SJCRH30 (cell line): Measurements from ENCODE around the gene CHAD. TPM values are rescaled to one million over a fixed set of nuclear protein-coding genes. Genes with fewer than 3 reads are reported as not detected.
A peak's percentile ranks its signal among the peaks of the same experiment; 100 is the strongest.
"Not testable (repeated sequence)": the region's sequence is repeated elsewhere in the genome, so short reads cannot be mapped to it uniquely, and the experiment has no call there.

Source experiments
- DNase-seq, 2 experiments: peaks; one replicate each; pipeline ENCODE4 v3.0.0-alpha.2; 2015 to 2020
- H3K27ac ChIP-seq: fragments of 250-450 bp; sonication (Bioruptor Pico); 2 replicates; pipeline ENCODE4 v1.5.1; 2020; ENCODE audit warnings: mild to moderate bottlenecking, moderate library complexity
- H3K27me3 ChIP-seq: fragments of 250-450 bp; sonication (Bioruptor Pico); 2 replicates; pipeline ENCODE4 v1.5.1; 2020; ENCODE audit warnings: mild to moderate bottlenecking, moderate library complexity
- H3K36me3 ChIP-seq: fragments of 250-450 bp; sonication (Bioruptor Pico); 2 replicates; pipeline ENCODE4 v1.5.1; 2020; ENCODE audit warnings: mild to moderate bottlenecking, moderate library complexity
- H3K4me1 ChIP-seq: fragments of 250-450 bp; sonication (Bioruptor Pico); 2 replicates; pipeline ENCODE4 v1.5.1; 2020; ENCODE audit warnings: mild to moderate bottlenecking, moderate library complexity
- H3K4me3 ChIP-seq: fragments of 250-450 bp; sonication (Bioruptor Pico); 2 replicates; pipeline ENCODE4 v1.5.1; 2020; ENCODE audit warnings: mild to moderate bottlenecking, moderate library complexity
- H3K9me3 ChIP-seq: fragments of 250-450 bp; sonication (Bioruptor Pico); replicated peaks from 2 replicates; pipeline ENCODE4 v1.5.1; 2020; ENCODE audit warnings: mild to moderate bottlenecking, moderate library complexity
- total RNA-seq: library from RNA; depleted of rRNA; stranded (reverse); fragments of >200 nt; shearing (Covaris generic); gene quantifications from 2 replicates; pipeline ENCODE4 v1.2.3, GENCODE V29; 2014

Gene CHAD
- total RNA-seq, 1 experiment from 2014 or later = not detected

GRCh38 chr17:50482110-50482509 is 13.4 kb upstream of the CHAD start:
- DNase-seq = no peak
- no peak overlapping the region for H3K27ac ChIP-seq
- no peaks in the 10 kb centered on the region for H3K27me3 ChIP-seq
- H3K36me3 ChIP-seq = no peaks in the 10 kb centered on the region
- peaks cover 3% of the 10 kb centered on the region; the same call in 1 of the 2 replicates for H3K4me1 ChIP-seq
- no peak overlapping the region for H3K4me3 ChIP-seq
- H3K9me3 ChIP-seq = no peaks in the 10 kb centered on the region

GRCh38 chr17:50481648-50482047 is 13.0 kb upstream of the CHAD start:
- Histone ChIP-seq H3K36me3 (no peaks in the 10 kb centered on the region), H3K27ac (no peak overlapping the region), H3K27me3 (no peaks in the 10 kb centered on the region)

GRCh38 chr17:50480854-50481490 is 12.3 kb upstream of the CHAD start:
- no peak overlapping the region for H3K4me3 ChIP-seq

More at GRCh38 chr17:50481648-50482047, 13.0 kb upstream of the CHAD start:
- DNase-seq = no peak
- Histone ChIP-seq H3K4me1 (peaks cover 3% of the 10 kb centered on the region; the same call in 1 of the 2 replicates), H3K9me3 (no peaks in the 10 kb centered on the region), H3K4me3 (no peak overlapping the region)

GRCh38 chr17:50480142-50480764 is 11.6 kb upstream of the CHAD start:
- peaks cover 3% of the 10 kb centered on the region; the same call in 1 of the 2 replicates for H3K4me1 ChIP-seq
- no peaks in the 10 kb centered on the region for H3K36me3 ChIP-seq
- no peak overlapping the region for H3K27ac ChIP-seq
- no peak overlapping the region for H3K4me3 ChIP-seq
- H3K27me3 ChIP-seq = no peaks in the 10 kb centered on the region
- no peaks in the 10 kb centered on the region for H3K9me3 ChIP-seq
- no peak for DNase-seq

More at GRCh38 chr17:50480854-50481490, 12.3 kb upstream of the CHAD start:
- no peaks in the 10 kb centered on the region for H3K9me3 ChIP-seq
- no peaks in the 10 kb centered on the region for H3K36me3 ChIP-seq
- DNase-seq = no peak
- H3K27ac ChIP-seq = no peak overlapping the region
- no peaks in the 10 kb centered on the region for H3K27me3 ChIP-seq
- H3K4me1 ChIP-seq = peaks cover 3% of the 10 kb centered on the region; the same call in 1 of the 2 replicates

- Histone ChIP-seq H3K4me3 (peak overlapping the region; percentile 69), H3K27me3 (no peaks in the 10 kb centered on the region), H3K4me1 (peaks cover 3% of the 10 kb centered on the region; the same call in 1 of the 2 replicates), H3K27ac (no peak overlapping the region), H3K9me3 (no peaks in the 10 kb centered on the region), H3K36me3 (no peaks in the 10 kb centered on the region)
- peak; percentile 82 to 83 for DNase-seq
Observed at GRCh38 chr17:50479522-50480141, 11.0 kb upstream of the CHAD start.

GRCh38 chr17:50478391-50479381 is 10.0 kb upstream of the CHAD start, which contains the start of gene RSAD1:
TSS of gene RSAD1 (plus strand) at chr17:50478860. CDS start at chr17:50478885, 25 bp downstream.
- no peaks in the 10 kb centered on the region for H3K27me3 ChIP-seq

GRCh38 chr17:50477976-50478375 is 9.3 kb upstream of the CHAD start:
- Histone ChIP-seq H3K9me3 (no peaks in the 10 kb centered on the region), H3K27ac (peak overlapping the region; percentile 16; the same call in 1 of the 2 replicates), H3K36me3 (no peaks in the 10 kb centered on the region), H3K4me3 (peak overlapping the region; percentile 69), H3K27me3 (no peaks in the 10 kb centered on the region), H3K4me1 (peaks cover 3% of the 10 kb centered on the region; the same call in 1 of the 2 replicates)
- DNase-seq = no peak

More at GRCh38 chr17:50478391-50479381, 10.0 kb upstream of the CHAD start, which contains the start of gene RSAD1:
- H3K36me3 ChIP-seq = no peaks in the 10 kb centered on the region
- DNase-seq = peak; percentile 83 to 90
- no peaks in the 10 kb centered on the region for H3K9me3 ChIP-seq
- H3K27ac ChIP-seq = peak within 1 kb of the TSS; percentile 21
- H3K4me3 ChIP-seq = peak within 1 kb of the TSS; percentile 69
- H3K4me1 ChIP-seq = peaks cover 3% of the 10 kb centered on the region; the same call in 1 of the 2 replicates

- H3K4me1 ChIP-seq = peaks cover 3% of the 10 kb centered on the region; the same call in 1 of the 2 replicates
- H3K9me3 ChIP-seq = no peaks in the 10 kb centered on the region
- H3K27ac ChIP-seq = no peak overlapping the region
- H3K4me3 ChIP-seq = no peak overlapping the region
- H3K36me3 ChIP-seq = no peaks in the 10 kb centered on the region
- DNase-seq = no peak
- H3K27me3 ChIP-seq = no peaks in the 10 kb centered on the region
Observed at GRCh38 chr17:50476545-50477315, 8.1 kb upstream of the CHAD start.

- H3K9me3 ChIP-seq, H3K36me3 ChIP-seq, DNase-seq, H3K4me3 ChIP-seq, H3K27ac ChIP-seq, H3K27me3 ChIP-seq, H3K4me1 ChIP-seq: not testable (repeated sequence)
Observed at GRCh38 chr17:50475775-50476544, 7.3 kb upstream of the CHAD start.

- H3K27ac ChIP-seq = no peak overlapping the region
- no peaks in the 10 kb centered on the region for H3K36me3 ChIP-seq
- no peaks in the 10 kb centered on the region for H3K9me3 ChIP-seq
- H3K27me3 ChIP-seq = no peaks in the 10 kb centered on the region
- no peak for DNase-seq
- H3K4me1 ChIP-seq = peaks cover 3% of the 10 kb centered on the region; the same call in 1 of the 2 replicates
- H3K4me3 ChIP-seq = no peak overlapping the region
Observed at GRCh38 chr17:50475362-50475761, 6.7 kb upstream of the CHAD start.

- Histone ChIP-seq H3K4me3 (no peak overlapping the region), H3K4me1 (no peaks in the 10 kb centered on the region; the same call in 1 of the 2 replicates), H3K27me3 (no peaks in the 10 kb centered on the region), H3K36me3 (no peaks in the 10 kb centered on the region), H3K27ac (no peak overlapping the region), H3K9me3 (no peaks in the 10 kb centered on the region)
- no peak for DNase-seq
Observed at GRCh38 chr17:50474523-50474922, 5.8 kb upstream of the CHAD start.

GRCh38 chr17:50473901-50474300 is 5.2 kb upstream of the CHAD start:
- no peaks in the 10 kb centered on the region for H3K27me3 ChIP-seq
- H3K9me3 ChIP-seq = no peaks in the 10 kb centered on the region
- H3K4me3 ChIP-seq = no peak overlapping the region
- no peak overlapping the region for H3K27ac ChIP-seq
- no peaks in the 10 kb centered on the region for H3K36me3 ChIP-seq
- no peak for DNase-seq
- H3K4me1 ChIP-seq = no peaks in the 10 kb centered on the region; the same call in 1 of the 2 replicates

- not testable (repeated sequence) for H3K27ac ChIP-seq, H3K9me3 ChIP-seq
Observed at GRCh38 chr17:50472761-50473161, 4.1 kb upstream of the CHAD start.

More at GRCh38 chr17:50472761-50473161, 4.1 kb upstream of the CHAD start:
- not testable (repeated sequence) for H3K4me1 ChIP-seq, H3K27me3 ChIP-seq, H3K4me3 ChIP-seq, H3K36me3 ChIP-seq
- peak in 1 of 2 experiments; percentile 18 for DNase-seq
